Thoracic aorta (tissue), 2 donors: ENCODE data around the gene DIO3. TPM values are rescaled to one million over a fixed set of nuclear protein-coding genes. Genes with fewer than 3 reads are reported as not detected.

Source experiments
- ATAC-seq: fragments of 150-250 bp; one replicate; pipeline ENCODE4 v1.8.0; 2017; ENCODE audit warnings: low read depth; ENCODE audit not compliant: insufficient number of reproducible peaks, low FRiP score
- DNase-seq: peaks from one replicate; pipeline ENCODE4 v3.0.0-alpha.2; 2020; ENCODE audit warnings: low spot score
- H3K27ac ChIP-seq, 2 donors: fragments of 200-600 bp; sonication (generic); 1 replicate in 1 of 2; 2 replicates in 1 of 2; pipeline ENCODE4 v1.5.1; 2016; ENCODE audit warnings: mild to moderate bottlenecking in 2 of 2, moderate library complexity in 2 of 2
- H3K27me3 ChIP-seq: fragments of 200-600 bp; sonication (generic); replicated peaks from 2 replicates; pipeline ENCODE4 v1.6.0; 2016; ENCODE audit warnings: mild to moderate bottlenecking; ENCODE audit not compliant: insufficient read depth
- H3K36me3 ChIP-seq: fragments of 200-600 bp; sonication (generic); one replicate; pipeline ENCODE4 v1.5.1; 2016
- H3K4me1 ChIP-seq, 2 donors: fragments of 200-600 bp; sonication (generic); 1 replicate in 1 of 2; 2 replicates in 1 of 2; pipeline versions ENCODE4 v1.5.1 to v1.6.0; 2016; ENCODE audit warnings: low read depth in 2 of 2, mild to moderate bottlenecking in 1 of 2; ENCODE audit not compliant: control insufficient read depth in 1 of 2
- H3K4me3 ChIP-seq: fragments of 200-600 bp; sonication (generic); 2 replicates; pipeline ENCODE4 v1.5.1; 2016; ENCODE audit warnings: mild to moderate bottlenecking
- H3K9me3 ChIP-seq: fragments of 200-600 bp; sonication (generic); 2 replicates; pipeline ENCODE4 v1.5.1; 2016
- total RNA-seq, 2 donors: library from RNA; depleted of rRNA; stranded (reverse); fragments of >200 nt; gene quantifications; one replicate each; pipeline versions ENCODE4 v1.1.0 to v1.2.3, GENCODE V29; 2016
- TF ChIP-seq, protein P1 (sequence below): fragments of 200-600 bp; sonication (generic); IDR thresholded peaks from one replicate; pipeline ENCODE4 v1.5.1; 2019; ENCODE audit warnings: antibody characterized with exemption

The DIO3 gene
- total RNA-seq, 2 donors from 2014 or later: 0.41 to 0.78 TPM

DNA sequence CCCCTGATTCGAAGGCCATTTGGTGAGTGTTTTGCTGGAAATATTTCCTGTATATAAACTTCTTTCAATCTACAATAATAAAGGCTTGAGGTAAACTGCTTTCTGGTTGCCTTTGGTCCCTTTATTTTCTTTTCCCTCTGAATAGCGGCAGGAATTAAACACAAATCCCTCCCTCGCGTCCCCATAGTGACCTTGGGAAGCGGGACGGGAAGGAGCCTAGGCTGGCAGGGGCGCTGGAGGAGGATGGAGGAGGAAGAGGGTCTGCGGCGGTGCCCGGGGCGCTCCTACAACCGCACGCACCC lies 2.0 kb downstream of the DIO3 start:
- Histone ChIP-seq H3K27ac (no peak overlapping the region), H3K36me3 (no peaks in the 10 kb centered on the region), H3K4me1 (no peaks in the 10 kb centered on the region), H3K9me3 (peaks cover 8% of the 10 kb centered on the region), H3K27me3 (no peaks in the 10 kb centered on the region), H3K4me3 (no peak overlapping the region)
- TF ChIP-seq, protein P1, sequence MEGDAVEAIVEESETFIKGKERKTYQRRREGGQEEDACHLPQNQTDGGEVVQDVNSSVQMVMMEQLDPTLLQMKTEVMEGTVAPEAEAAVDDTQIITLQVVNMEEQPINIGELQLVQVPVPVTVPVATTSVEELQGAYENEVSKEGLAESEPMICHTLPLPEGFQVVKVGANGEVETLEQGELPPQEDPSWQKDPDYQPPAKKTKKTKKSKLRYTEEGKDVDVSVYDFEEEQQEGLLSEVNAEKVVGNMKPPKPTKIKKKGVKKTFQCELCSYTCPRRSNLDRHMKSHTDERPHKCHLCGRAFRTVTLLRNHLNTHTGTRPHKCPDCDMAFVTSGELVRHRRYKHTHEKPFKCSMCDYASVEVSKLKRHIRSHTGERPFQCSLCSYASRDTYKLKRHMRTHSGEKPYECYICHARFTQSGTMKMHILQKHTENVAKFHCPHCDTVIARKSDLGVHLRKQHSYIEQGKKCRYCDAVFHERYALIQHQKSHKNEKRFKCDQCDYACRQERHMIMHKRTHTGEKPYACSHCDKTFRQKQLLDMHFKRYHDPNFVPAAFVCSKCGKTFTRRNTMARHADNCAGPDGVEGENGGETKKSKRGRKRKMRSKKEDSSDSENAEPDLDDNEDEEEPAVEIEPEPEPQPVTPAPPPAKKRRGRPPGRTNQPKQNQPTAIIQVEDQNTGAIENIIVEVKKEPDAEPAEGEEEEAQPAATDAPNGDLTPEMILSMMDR: no peak
- no peak for ATAC-seq
- DNase-seq: no peak

DNA sequence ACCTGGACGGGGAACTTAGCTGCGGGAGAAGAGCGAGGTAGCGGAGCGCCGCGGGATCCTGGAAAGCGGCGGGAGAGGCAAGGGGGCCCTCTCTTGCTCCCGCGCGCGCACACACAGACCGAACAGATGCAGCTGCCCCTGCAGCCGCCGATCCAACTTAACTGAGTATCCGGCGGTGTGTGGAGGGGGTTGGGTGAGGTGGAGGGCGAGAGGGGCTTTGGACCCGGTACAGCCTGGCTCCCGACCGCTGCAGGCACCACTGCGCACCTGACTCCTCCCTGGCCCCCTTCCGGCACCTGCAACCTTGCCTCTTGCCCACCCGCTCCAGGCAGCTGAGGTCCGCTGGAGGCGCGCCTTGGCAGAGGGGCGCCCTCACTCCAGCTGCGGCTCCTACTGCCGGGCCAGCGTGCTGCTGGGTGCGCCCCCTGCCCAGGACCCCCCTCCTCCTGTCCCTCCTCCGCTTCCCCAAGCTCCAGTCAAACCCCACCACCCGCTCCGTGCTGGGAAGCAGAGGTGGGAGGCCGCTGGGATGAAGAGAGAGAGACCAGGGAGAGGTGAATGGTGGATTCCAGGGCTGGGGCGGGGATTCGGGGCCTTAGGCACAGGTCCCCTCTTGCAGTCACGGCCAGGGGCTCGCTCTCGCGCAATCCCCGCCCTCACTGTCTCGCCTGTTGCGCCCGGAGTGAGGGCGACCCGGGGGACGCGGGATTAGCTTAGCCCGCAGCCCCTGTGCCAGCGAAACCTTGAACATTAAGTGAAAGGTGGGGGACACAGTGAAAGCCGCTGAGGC lies 2.6 kb downstream of the DIO3 start:
- H3K4me3 ChIP-seq: no peak overlapping the region
- DNase-seq (no peak), ATAC-seq (no peak)
- H3K27ac ChIP-seq: no peak overlapping the region
- TF ChIP-seq, protein P1: no peak
- no peaks in the 10 kb centered on the region for H3K36me3 ChIP-seq
- no peaks in the 10 kb centered on the region for H3K27me3 ChIP-seq
- peaks cover 8% of the 10 kb centered on the region for H3K9me3 ChIP-seq
- H3K4me1 ChIP-seq: no peaks in the 10 kb centered on the region

DNA sequence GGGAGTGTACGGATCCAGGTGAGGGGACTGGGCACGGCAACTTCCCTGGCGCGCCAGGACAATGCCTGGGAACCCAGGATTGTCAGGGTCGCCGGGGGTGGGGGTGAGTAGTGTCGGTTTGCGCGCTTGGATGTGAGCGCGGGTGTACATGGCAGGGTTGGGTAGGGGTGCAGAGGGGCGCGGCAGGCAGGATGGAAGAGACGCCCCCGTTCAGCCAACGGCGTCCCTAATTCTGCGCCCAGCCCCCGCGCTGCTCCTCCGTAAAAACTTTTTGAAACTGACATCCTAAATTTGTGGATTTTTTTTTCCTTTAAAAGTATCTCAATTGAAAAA lies 3.1 kb downstream of the DIO3 start:
- TF ChIP-seq, protein P1: no peak
- no peak overlapping the region for H3K4me3 ChIP-seq
- no peak for ATAC-seq

DNA sequence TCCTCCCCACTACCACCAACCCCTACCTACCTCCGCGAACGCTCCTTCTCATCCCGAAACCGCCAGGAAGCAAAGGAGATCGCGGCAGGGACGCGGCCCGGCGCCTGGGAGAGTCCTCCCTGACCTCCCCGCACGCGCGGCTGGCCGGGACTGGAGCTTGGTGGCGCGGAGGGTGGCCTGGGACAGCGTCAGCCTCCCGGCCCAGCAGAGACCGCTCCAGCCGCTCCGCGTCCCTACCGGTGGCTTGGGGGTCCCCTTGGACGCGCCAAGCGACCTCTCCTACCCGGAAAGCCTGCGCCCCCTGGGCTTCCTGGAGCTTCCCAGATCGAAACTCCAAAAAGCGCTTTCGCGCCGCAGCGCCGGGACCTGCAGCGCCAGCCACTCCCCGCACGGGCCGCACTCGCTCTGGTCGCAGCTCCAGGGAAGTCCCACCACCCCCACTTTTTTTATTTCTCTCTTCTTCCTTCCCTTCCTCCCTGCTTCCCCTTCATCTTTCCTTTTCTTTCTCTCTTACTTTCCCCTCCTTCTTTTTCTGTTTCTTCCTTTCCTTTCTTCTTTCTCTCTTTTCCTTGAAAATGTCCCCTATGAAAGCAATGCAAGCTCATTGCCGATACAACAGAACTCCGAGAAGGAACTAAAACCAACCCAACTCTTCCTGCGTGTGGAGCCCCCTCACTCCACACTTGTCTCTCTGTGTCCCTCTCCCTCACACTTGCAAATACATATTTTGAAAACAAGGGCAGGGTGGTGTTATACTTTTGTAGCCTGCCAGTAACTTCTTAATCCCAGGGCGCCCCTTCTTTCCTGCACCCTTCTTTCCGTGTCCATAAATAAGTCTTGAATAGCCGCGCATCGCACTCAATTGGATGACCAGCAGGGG lies 3.8 kb downstream of the DIO3 start:
- Histone ChIP-seq H3K9me3 (peaks cover 8% of the 10 kb centered on the region), H3K36me3 (no peaks in the 10 kb centered on the region), H3K4me1 (no peaks in the 10 kb centered on the region), H3K27ac (no peak overlapping the region), H3K4me3 (no peak overlapping the region), H3K27me3 (no peaks in the 10 kb centered on the region)
- DNase-seq: no peak
- TF ChIP-seq, protein P1: no peak
- ATAC-seq: no peak

More for the DNA sequence above, 3.1 kb downstream of the DIO3 start:
- peaks cover 8% of the 10 kb centered on the region for H3K9me3 ChIP-seq
- DNase-seq: no peak
- H3K4me1 ChIP-seq: no peaks in the 10 kb centered on the region
- H3K36me3 ChIP-seq: no peaks in the 10 kb centered on the region
- no peak overlapping the region for H3K27ac ChIP-seq
- no peaks in the 10 kb centered on the region for H3K27me3 ChIP-seq

DNA sequence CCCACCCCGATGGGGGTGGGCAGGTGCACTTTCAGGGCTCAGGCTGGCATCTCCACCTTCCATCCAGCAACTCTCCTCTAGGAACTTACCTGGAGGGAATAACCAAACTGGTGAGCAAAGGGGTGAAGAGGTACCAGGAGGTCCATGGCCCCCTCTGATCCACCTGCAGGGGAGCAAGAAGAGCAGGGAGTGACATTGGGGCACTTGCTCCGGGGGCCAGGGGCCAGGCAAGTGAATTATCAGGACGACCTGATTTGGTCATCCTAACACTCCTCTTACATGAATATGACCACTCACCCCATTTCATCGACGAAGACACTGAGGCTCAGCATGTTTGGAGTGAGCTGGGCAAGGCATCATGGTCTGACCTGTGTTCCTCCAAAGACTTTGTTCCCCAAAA lies 6.0 kb downstream of the DIO3 start:
- no peak overlapping the region for H3K4me3 ChIP-seq
- DNase-seq (no peak), ATAC-seq (no peak)
- no peaks in the 10 kb centered on the region for H3K9me3 ChIP-seq
- TF ChIP-seq, protein P1: no peak
- no peaks in the 10 kb centered on the region for H3K36me3 ChIP-seq
- no peaks in the 10 kb centered on the region for H3K27me3 ChIP-seq
- no peak overlapping the region for H3K27ac ChIP-seq
- H3K4me1 ChIP-seq: no peaks in the 10 kb centered on the region
